NCI-H2029 (cell line): ENCODE measurements around the gene SLC16A12.

ENCODE experiments used
- DNase-seq: peaks from one replicate; lab custom pipeline; 2025; lab: John Stamatoyannopoulos, UW

SLC16A12 gene

GRCh38 chr10:89513206-89513605, 22.2 kb downstream of the SLC16A12 start:
- no peak for DNase-seq

- no peak for DNase-seq
Measured at GRCh38 chr10:89505640-89506275, 29.6 kb downstream of the SLC16A12 start.

DNA sequence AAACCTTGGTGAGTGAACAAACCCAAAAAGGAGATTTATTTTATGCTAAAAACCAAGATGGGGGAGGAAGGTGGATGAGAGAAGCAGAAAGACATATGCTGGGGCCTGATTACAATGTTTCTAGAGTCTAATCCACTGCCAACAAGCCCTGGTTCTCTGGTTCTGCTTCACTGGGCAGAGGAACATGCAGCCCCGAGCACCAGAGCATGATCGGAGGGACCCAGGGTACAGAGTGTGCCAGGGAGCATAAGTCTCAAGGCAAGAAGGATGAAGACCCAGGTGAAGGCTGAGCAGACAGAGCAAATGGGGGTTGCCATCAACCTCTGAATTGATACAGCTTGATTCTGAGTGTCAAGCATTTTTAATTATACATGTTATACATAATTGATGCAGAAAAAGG, 30.7 kb downstream of the SLC16A12 start:
- no peak for DNase-seq

DNA sequence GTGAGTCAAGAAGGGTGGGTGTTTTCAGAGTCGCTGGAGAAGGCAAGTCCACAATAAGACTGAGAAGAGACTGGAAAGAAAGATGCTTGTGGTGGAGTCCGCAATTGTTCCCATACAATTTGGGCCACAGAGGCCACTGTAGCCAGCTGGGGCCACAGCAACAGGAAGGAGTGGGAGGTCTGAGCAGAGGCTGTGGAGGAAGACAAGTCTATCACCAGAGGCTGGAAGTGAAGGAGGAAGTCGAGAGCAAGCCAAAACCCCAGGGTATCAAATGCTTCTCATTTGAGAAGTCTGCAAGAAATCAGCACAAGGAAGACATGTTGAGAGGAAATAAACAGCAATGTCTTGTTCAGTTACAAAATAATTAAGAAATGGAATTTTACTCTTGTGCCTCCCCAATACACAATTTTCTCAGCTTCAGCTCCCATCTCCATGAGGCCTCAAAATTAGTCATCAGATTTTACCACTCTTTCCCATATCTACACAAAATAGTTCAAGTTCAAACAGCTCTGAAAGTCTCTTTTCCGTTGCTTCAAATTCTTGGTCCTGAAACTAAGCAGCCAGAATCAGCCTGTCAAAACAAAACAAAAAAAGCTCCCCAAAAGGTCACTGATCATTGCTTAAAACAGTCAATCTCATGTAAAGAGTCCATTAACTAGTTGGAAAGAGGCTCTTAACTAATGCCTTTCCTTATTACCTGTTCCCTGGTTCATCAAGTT, 31.6 kb downstream of the SLC16A12 start:
- DNase-seq = no peak

- no peak for DNase-seq
Measured at GRCh38 chr10:89503151-89503550, 32.2 kb downstream of the SLC16A12 start.

- no peak for DNase-seq
Measured at GRCh38 chr10:89502549-89502948, 32.8 kb downstream of the SLC16A12 start.

- no peak for DNase-seq
Measured at GRCh38 chr10:89494575-89494974, 40.8 kb downstream of the SLC16A12 start.

GRCh38 chr10:89494068-89494467, 41.3 kb downstream of the SLC16A12 start:
- no peak for DNase-seq

GRCh38 chr10:89491932-89492331, 43.5 kb downstream of the SLC16A12 start:
- DNase-seq = no peak

- no peak for DNase-seq
Measured at GRCh38 chr10:89490596-89491335, 44.6 kb downstream of the SLC16A12 start.

DNA sequence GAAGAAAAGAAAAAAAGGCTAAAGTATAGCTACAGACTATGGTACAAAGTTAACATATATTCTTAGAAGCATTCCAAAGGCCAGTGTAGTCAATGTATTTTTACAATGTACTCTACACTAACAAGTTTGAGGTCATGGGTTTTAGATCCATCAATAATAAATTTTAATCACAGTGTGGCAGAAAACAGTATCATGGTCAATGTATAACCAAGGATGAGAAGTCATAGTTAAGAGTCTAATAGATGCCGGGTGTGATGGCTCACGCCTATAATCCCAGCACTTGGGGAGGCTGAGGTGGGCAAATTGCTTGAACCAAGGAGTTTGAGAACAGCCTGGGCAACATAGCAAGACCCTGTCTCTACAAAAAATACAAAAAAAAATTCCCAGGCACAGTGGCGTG, 53.1 kb downstream of the SLC16A12 start:
- no peak for DNase-seq

- no peak for DNase-seq
Measured at GRCh38 chr10:89481662-89482061, 53.7 kb downstream of the SLC16A12 start.

DNA sequence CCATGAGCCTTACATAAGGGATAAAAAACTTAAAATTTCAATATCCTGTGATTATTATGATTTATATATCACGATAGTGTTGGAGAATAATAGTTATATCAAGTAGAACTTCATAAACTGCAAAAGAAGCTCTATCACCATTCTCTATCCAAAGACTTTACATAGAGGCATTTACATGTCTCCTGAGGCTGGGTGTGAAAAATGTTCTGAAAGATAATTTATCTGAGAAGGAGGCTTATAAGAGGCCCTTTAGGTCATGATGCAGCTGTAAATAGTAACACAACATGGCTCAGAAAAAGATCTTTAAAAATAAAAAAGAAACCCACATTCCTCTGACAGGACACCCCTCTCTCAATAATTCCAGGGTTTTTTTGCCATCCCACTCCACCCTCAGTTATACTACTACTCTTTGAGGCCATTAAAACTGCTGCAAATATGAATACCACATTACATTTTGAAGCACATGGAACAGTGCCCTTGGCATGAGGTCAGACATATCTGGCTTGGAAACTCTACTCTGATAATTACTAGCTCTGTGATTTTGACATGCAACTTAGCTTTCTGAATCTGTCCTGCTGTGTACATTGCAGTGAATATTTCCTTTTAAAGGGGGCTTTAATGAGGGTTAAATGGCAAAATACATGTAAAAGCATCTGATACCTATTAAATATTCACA, 55.5 kb downstream of the SLC16A12 start:
- no peak for DNase-seq

DNA sequence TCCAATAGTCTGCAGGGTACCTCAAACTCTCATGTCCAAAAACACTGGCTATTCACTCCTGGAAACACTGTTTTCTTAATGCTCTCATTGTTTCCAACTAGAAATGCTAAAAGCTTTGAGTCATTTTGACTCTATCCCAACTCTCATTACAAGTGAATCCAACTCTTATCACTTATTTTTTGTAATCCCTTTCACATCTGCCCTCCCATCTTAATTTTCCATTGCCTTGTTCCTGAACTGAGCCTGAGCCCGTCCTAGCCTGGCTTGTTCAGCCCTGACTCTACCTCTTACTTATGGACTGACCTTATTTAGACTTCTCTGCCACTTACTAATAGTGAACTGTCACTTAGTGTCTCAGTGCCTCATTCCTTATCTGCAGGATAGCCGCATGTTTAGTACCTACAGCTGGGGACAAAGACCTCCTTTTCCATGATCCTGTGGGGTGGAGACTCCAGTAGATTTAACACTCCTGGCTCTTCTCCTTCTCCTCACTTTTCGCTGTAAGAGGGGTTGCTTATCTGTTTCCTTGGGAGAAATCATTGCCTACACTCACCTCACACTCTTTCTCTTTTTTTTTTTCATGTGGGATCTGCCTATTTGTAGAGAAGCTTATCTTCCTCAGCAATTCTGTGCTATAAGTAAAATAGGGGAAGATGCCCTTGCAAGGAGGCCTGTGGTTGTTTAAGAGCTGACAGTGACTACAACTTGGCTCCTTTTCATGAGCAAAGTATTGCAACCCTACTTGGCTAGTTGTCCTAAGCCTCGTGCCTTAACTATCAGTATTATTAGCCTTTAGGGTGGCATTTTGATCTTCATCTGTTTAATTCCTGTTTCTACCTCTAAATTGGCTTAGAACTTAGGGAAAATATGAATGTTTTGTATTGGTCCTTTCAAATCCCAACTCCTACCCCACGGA, 56.4 kb downstream of the SLC16A12 start:
- no peak for DNase-seq

- DNase-seq = no peak
Measured at GRCh38 chr10:89478085-89478738, 57.2 kb downstream of the SLC16A12 start.

DNA sequence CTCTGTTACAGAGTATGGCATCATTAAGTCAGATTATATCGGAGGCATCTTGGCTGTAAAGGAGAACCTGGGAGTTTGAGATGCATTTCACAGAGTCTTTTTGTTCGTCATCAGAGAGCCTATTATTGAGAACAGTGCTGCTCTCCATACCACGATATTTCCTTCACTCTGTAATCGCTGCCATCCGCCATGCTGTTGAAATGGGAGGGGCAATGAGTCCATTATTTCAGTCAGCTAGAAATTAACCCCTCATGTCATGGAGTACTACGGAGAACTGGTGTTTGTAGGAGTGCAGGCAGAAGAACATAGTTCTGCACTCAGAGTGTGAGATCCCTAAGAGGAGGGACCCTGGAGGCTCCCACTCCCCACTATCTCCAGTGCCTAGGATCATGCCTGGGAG, 59.2 kb downstream of the SLC16A12 start:
- DNase-seq = no peak

DNA sequence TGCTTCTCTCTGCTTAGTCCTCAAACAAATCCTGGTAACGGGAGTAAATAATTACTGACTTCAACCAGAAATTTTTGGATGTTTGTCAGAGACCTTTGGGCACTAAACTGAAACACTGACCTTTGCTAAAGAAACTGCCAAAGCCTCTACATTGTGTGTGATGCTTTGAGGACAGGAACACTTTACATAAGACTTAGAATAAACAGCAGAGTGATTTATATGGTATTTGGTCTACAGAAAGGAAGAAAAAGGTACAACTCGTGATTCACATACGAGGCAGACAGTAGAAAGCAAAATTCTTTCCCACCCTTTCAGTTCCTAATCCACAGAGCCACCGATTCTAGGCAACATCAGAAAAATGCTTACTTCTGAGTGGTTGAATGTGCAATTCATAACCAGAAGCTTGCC, 59.8 kb downstream of the SLC16A12 start:
- no peak for DNase-seq

DNA sequence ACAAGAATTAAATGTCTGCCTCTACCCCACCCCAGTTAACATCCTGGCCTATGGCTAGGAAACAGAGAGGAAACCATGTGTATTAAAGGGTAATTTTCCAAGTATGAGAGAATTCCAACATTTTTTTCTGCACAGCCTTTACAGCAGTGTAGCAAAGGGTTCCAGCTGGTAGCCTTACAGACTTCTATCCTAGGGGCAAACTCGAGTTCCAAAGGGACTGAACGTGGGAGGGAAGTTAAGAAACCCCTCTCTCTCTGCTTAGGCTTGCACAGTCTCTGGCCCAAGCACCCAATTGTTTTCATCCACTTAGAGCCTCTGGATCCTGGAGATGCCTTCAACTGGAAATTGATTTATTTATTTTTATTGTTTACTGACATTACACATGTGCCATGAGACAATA, 60.3 kb downstream of the SLC16A12 start:
- no peak for DNase-seq

- DNase-seq = no peak
Measured at GRCh38 chr10:89474452-89474851, 60.9 kb downstream of the SLC16A12 start.

DNA sequence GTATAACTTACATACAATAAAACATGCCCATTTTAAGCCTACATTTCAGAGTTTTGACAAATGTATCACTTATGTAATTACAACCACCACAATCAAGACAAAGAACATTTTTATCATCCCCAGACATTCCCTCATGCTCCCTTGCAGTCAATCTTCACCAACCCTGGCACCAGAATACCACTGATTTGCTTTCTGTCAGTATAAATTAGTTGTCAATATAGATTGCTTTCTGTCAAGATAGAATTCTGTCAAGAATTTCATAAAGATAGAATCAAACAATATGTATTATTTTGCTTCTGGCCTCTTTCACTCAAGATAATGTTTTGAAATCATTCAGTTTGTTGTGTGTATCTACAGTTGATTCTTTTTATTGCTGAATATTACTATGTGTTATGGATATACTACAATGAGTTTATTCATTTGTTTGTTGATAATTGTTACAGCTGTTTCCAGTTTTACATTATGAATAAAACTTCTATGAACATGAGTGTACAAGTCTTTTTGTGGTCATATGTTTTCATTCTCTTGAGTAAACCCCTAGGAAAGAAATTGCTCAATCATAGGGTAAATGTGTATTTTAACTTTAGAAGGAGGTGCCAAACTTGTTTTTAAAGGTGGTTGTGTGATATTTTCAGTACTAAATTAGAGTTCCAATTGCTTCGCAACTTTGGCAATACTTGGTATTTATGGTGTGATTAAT, 64.1 kb downstream of the SLC16A12 start:
- no peak for DNase-seq
